K562 (cell line): ENCODE data around the gene NEK2. TPM values are rescaled to one million over a fixed set of nuclear protein-coding genes. Genes with fewer than 3 reads are reported as not detected.

Experiments
- JUND ChIP-seq, 2 experiments: IDR thresholded peaks; 2 replicates in 1 of 2; 3 replicates in 1 of 2; pipeline ENCODE4 v1.6.1; 2011; ENCODE audit warnings: borderline replicate concordance in 2 of 2, low read depth in 2 of 2, low read length in 2 of 2, improper control_type of control experiment in 1 of 2, missing biosample characterization in 1 of 2, missing genetic modification characterization in 1 of 2, missing genetic modification reagents in 1 of 2
- MECOM ChIP-seq: fragments of 250-450 bp; sonication (Bioruptor Pico); IDR thresholded peaks from 2 replicates; pipeline ENCODE4 v1.8.0; 2022; ENCODE audit warnings: inconsistent platforms
- NFYB ChIP-seq: IDR thresholded peaks from 2 replicates; pipeline ENCODE4 v1.6.1; 2011; ENCODE audit warnings: mild to moderate bottlenecking, moderate library complexity; ENCODE audit not compliant: insufficient read length; ENCODE audit errors: extremely low read depth
- PHF8 ChIP-seq: fragments of 200-600 bp; sonication (generic); IDR thresholded peaks from 2 replicates; pipeline ENCODE4 v1.6.1; 2012; ENCODE audit warnings: mixed run types, mild to moderate bottlenecking, inconsistent platforms, low read length, moderate library complexity, borderline replicate concordance
- POLR3G ChIP-seq: IDR thresholded peaks from 2 replicates; pipeline ENCODE4 v1.6.1; 2011; ENCODE audit not compliant: insufficient read length, insufficient replicate concordance; ENCODE audit errors: extremely low read depth
- RAD21 ChIP-seq, 2 experiments: fragments of 250-450 bp in 1 of 2; fragments of 450-650 bp in 1 of 2; sonication (Bioruptor Pico) in 1 of 2; formaldehyde crosslinking in 1 of 2; IDR thresholded peaks in 1 of 2; conservative IDR thresholded peaks in 1 of 2; 2 replicates each; pipeline versions ENCODE4 v1.4.0 to v1.8.0; 2020 to 2022; ENCODE audit warnings: mild to moderate bottlenecking in 2 of 2, moderate library complexity in 1 of 2
- SMARCB1 ChIP-seq: IDR thresholded peaks from 2 replicates; pipeline ENCODE4 v1.6.1; 2011; ENCODE audit warnings: improper control_type of control experiment, low read depth; ENCODE audit not compliant: insufficient read length
- ZNF518B ChIP-seq: fragments of 250-450 bp; sonication (Bioruptor Pico); IDR thresholded peaks from 2 replicates; pipeline ENCODE4 v1.5.0; 2021; ENCODE audit warnings: mild to moderate bottlenecking, moderate library complexity
- polyA plus RNA-seq, 8 experiments: library from polyadenylated mRNA; depleted of rRNA in 4 of 8; stranded (reverse) in 5 of 8; unstranded in 3 of 8; fragments of >200 nt; fragmentation: Nextera tagmentation in 2 of 8; fragmentation: Illumina TruSeq in 1 of 8; extraction: Ambion mirVana in 2 of 8; extraction: Trizol in 1 of 8; gene quantifications; 2 replicates each; pipeline versions ENCODE4 v1.2.1 to v1.2.3, GENCODE V29; 2011 to 2014; ENCODE audit warnings: inconsistent platforms in 1 of 8, missing spikeins in 1 of 8
- total RNA-seq, 7 experiments: library from RNA; depleted of rRNA in 6 of 7; stranded (reverse); fragments of >200 nt in 6 of 7; fragmentation: Illumina TruSeq in 2 of 7; extraction: Trizol in 2 of 7; gene quantifications; 2 replicates each; pipeline versions ENCODE4 v1.2.1 to v1.2.3, GENCODE V29; 2011 to 2021; ENCODE audit warnings: low replicate concordance in 1 of 7
- TF ChIP-seq, protein P1 (sequence below), 2 experiments: fragments of 450-650 bp; formaldehyde crosslinking in 1 of 2; IDR thresholded peaks; 2 replicates each; pipeline versions ENCODE4 v1.4.0 to v1.6.1; 2014 to 2020; ENCODE audit warnings: mild to moderate bottlenecking in 2 of 2, borderline replicate concordance in 1 of 2, low read depth in 1 of 2
- TF ChIP-seq, protein P2 (sequence below), 3 experiments: IDR thresholded peaks in 2 of 3; conservative IDR thresholded peaks in 1 of 3; 2 replicates each; pipeline ENCODE4 v1.5.1; 2011 to 2012; ENCODE audit warnings: low read length in 3 of 3, mild to moderate bottlenecking in 3 of 3, control low read depth in 2 of 3, improper control_type of control experiment in 1 of 3, inconsistent platforms in 1 of 3, low read depth in 1 of 3, mixed read lengths in 1 of 3, moderate library complexity in 1 of 3; ENCODE audit not compliant: insufficient read depth in 2 of 3
- TF ChIP-seq, protein P3 (sequence below): sonication (generic); formaldehyde crosslinking; IDR thresholded peaks from 2 replicates; pipeline ENCODE4 v1.5.0; 2020; ENCODE audit warnings: missing genetic modification reagents

The NEK2 gene
- total and polyA plus RNA-seq, 9 of the 15 experiments (the other 6 are each of a cell fraction or from before 2014, with no cell fraction given): 30.0 to 74.7 (median 66.4) TPM

DNA sequence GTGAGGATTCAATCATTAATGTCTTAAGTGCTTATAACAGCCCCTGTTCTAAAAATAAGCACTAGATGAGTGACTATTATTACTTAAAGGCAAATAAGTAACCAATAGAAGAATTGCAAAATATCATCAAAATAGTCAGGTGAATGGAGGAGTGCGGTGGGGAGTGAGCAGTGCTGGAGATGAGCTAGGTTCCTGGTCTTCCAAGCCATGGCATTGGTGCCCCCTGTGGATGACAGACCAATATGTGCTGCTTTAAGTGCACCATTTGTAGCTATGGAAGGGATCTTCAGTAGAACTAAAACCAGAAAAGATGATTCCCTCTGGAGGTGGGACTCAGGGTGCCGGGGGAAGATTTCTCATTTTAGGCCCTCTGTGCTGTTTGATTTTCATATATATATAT is 50.4 kb downstream of the NEK2 start (continued):
- TF ChIP-seq, protein P1, sequence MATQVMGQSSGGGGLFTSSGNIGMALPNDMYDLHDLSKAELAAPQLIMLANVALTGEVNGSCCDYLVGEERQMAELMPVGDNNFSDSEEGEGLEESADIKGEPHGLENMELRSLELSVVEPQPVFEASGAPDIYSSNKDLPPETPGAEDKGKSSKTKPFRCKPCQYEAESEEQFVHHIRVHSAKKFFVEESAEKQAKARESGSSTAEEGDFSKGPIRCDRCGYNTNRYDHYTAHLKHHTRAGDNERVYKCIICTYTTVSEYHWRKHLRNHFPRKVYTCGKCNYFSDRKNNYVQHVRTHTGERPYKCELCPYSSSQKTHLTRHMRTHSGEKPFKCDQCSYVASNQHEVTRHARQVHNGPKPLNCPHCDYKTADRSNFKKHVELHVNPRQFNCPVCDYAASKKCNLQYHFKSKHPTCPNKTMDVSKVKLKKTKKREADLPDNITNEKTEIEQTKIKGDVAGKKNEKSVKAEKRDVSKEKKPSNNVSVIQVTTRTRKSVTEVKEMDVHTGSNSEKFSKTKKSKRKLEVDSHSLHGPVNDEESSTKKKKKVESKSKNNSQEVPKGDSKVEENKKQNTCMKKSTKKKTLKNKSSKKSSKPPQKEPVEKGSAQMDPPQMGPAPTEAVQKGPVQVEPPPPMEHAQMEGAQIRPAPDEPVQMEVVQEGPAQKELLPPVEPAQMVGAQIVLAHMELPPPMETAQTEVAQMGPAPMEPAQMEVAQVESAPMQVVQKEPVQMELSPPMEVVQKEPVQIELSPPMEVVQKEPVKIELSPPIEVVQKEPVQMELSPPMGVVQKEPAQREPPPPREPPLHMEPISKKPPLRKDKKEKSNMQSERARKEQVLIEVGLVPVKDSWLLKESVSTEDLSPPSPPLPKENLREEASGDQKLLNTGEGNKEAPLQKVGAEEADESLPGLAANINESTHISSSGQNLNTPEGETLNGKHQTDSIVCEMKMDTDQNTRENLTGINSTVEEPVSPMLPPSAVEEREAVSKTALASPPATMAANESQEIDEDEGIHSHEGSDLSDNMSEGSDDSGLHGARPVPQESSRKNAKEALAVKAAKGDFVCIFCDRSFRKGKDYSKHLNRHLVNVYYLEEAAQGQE (IDR thresholded peaks at IDR 0.05; ENCODE audit: borderline replicate concordance): peak; percentile 50; the same call in 1 of the 2 replicates
- TF ChIP-seq, protein P1 (CRISPR knock-in tag; IDR thresholded peaks at IDR 0.05; ENCODE audit: low read depth): no peak
- no peak for TF ChIP-seq SMARCB1
- TF ChIP-seq RAD21 (CRISPR knock-in tag; conservative IDR thresholded peaks at IDR 0.05 in 1 of 2, IDR thresholded peaks at IDR 0.05 in 1 of 2): peak; percentile 65 to 71
- 0 out of 2 replicates have a peak, but pooled peaks have one; percentile 19 for TF ChIP-seq MECOM
- no peak for TF ChIP-seq POLR3G
- 0 out of 2 replicates have a peak, but pooled peaks have one; percentile 5 for TF ChIP-seq JUND (IDR thresholded peaks at IDR 0.05; ENCODE audit: borderline replicate concordance, low read depth, low read length)
- TF ChIP-seq JUND (tag; IDR thresholded peaks at IDR 0.05; ENCODE audit: borderline replicate concordance, low read depth, low read length): no peak; the same call in 2 of the 3 replicates
- TF ChIP-seq ZNF518B (CRISPR knock-in tag): no peak
- no peak for TF ChIP-seq NFYB
- TF ChIP-seq, protein P2, sequence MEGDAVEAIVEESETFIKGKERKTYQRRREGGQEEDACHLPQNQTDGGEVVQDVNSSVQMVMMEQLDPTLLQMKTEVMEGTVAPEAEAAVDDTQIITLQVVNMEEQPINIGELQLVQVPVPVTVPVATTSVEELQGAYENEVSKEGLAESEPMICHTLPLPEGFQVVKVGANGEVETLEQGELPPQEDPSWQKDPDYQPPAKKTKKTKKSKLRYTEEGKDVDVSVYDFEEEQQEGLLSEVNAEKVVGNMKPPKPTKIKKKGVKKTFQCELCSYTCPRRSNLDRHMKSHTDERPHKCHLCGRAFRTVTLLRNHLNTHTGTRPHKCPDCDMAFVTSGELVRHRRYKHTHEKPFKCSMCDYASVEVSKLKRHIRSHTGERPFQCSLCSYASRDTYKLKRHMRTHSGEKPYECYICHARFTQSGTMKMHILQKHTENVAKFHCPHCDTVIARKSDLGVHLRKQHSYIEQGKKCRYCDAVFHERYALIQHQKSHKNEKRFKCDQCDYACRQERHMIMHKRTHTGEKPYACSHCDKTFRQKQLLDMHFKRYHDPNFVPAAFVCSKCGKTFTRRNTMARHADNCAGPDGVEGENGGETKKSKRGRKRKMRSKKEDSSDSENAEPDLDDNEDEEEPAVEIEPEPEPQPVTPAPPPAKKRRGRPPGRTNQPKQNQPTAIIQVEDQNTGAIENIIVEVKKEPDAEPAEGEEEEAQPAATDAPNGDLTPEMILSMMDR (IDR thresholded peaks at IDR 0.05 in 2 of 3, conservative IDR thresholded peaks at IDR 0.05 in 1 of 3; ENCODE audit: insufficient read depth in 2 of 3, low read depth in 1 of 3, low read length in 3 of 3): peak; percentile 57 to 72 (median 64)
- TF ChIP-seq, protein P3, sequence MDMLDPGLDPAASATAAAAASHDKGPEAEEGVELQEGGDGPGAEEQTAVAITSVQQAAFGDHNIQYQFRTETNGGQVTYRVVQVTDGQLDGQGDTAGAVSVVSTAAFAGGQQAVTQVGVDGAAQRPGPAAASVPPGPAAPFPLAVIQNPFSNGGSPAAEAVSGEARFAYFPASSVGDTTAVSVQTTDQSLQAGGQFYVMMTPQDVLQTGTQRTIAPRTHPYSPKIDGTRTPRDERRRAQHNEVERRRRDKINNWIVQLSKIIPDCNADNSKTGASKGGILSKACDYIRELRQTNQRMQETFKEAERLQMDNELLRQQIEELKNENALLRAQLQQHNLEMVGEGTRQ: no peak
- TF ChIP-seq PHF8: no peak
